ENCODE results near the gene TIAM1. TPM values are rescaled to one million over a fixed set of nuclear protein-coding genes. Genes with fewer than 3 reads are reported as not detected.

TIAM1 gene
- total and polyA plus RNA-seq, 2 donors from 2014 or later, result 4.6 to 30.0 TPM

GRCh38 chr21:31201548-31201947, 142.5 kb downstream of the TIAM1 start:
- intact Hi-C loops (cut with DNase I), result no loop called here

GRCh38 chr21:31201144-31201543, 142.9 kb downstream of the TIAM1 start:
- DNase-seq (no peak), FAIRE-seq (no peak)
- Histone ChIP-seq H3K9ac (ENCODE audit: low read length in 3 of 3) (no peak overlapping the region), H3K36me3 (ENCODE audit: control insufficient read depth in 2 of 3, insufficient read depth in 3 of 3, low read length in 3 of 3) (no peaks in the 10 kb centered on the region), H3K9me3 (ENCODE audit: control insufficient read depth in 2 of 3, insufficient read depth in 1 of 3, low read length in 3 of 3) (no peaks in the 10 kb centered on the region), H3K4me3 (ENCODE audit: low read length in 3 of 3) (no peak overlapping the region), H3K27ac (ENCODE audit: low read depth in 2 of 2, low read length in 2 of 2) (no peak overlapping the region), H3K27me3 (ENCODE audit: control insufficient read depth, insufficient read depth, low read length) (no peaks in the 10 kb centered on the region), H3K4me1 (ENCODE audit: control insufficient read depth in 2 of 3, insufficient read depth in 2 of 3, low read depth in 1 of 3, low read length in 3 of 3) (no peaks in the 10 kb centered on the region)
- TF ChIP-seq CTCF (IDR thresholded peaks at IDR 0.05; ENCODE audit: borderline replicate concordance, extremely low read depth, insufficient read depth), result no peak
- intact Hi-C loops (cut with DNase I), result no loop called here

More at GRCh38 chr21:31201548-31201947, 142.5 kb downstream of the TIAM1 start:
- Histone ChIP-seq H3K4me1 (ENCODE audit: control insufficient read depth in 2 of 3, insufficient read depth in 2 of 3, low read depth in 1 of 3, low read length in 3 of 3) (no peaks in the 10 kb centered on the region), H3K36me3 (ENCODE audit: control insufficient read depth in 2 of 3, insufficient read depth in 3 of 3, low read length in 3 of 3) (no peaks in the 10 kb centered on the region), H3K9me3 (ENCODE audit: control insufficient read depth in 2 of 3, insufficient read depth in 1 of 3, low read length in 3 of 3) (no peaks in the 10 kb centered on the region), H3K27ac (ENCODE audit: low read depth in 2 of 2, low read length in 2 of 2) (no peak overlapping the region), H3K27me3 (ENCODE audit: control insufficient read depth, insufficient read depth, low read length) (no peaks in the 10 kb centered on the region), H3K9ac (ENCODE audit: low read length in 3 of 3) (no peak overlapping the region), H3K4me3 (ENCODE audit: low read length in 3 of 3) (no peak overlapping the region)
- no peak for FAIRE-seq
- DNase-seq, result no peak
- no peak for TF ChIP-seq CTCF (IDR thresholded peaks at IDR 0.05; ENCODE audit: borderline replicate concordance, extremely low read depth, insufficient read depth)

DNA sequence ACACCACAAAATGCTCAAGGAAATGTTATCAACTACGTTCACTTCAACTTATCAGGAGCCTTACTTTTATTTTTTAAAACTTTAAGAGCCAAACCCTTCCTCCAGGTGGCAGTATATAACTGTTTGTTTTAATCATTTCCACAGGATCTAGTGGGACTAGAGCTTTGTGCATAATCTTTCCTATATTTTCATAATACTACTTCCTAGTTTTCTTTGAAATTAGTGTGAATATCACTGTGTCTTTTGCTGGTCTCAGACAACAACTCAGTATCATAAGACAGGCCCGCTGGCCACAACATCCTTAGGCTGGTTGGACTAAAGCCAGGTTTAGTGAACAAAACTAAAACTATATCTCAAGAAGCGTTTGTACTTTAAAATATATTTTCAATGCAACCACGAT, 145.5 kb downstream of the TIAM1 start:
- Histone ChIP-seq H3K4me3 (ENCODE audit: low read length in 3 of 3) (no peak overlapping the region), H3K9ac (ENCODE audit: low read length in 3 of 3) (no peak overlapping the region), H3K36me3 (ENCODE audit: control insufficient read depth in 2 of 3, insufficient read depth in 3 of 3, low read length in 3 of 3) (no peaks in the 10 kb centered on the region), H3K27me3 (ENCODE audit: control insufficient read depth, insufficient read depth, low read length) (no peaks in the 10 kb centered on the region), H3K4me1 (ENCODE audit: control insufficient read depth in 2 of 3, insufficient read depth in 2 of 3, low read depth in 1 of 3, low read length in 3 of 3) (no peaks in the 10 kb centered on the region), H3K27ac (ENCODE audit: low read depth in 2 of 2, low read length in 2 of 2) (no peak overlapping the region), H3K9me3 (ENCODE audit: control insufficient read depth in 2 of 3, insufficient read depth in 1 of 3, low read length in 3 of 3) (no peaks in the 10 kb centered on the region)
- FAIRE-seq, result peak; percentile 83
- intact Hi-C loops (cut with DNase I), result loop anchor here (10.0 kb wide), 1 partner anchor 386 kb away; no protein-coding TSS in a partner anchor
- TF ChIP-seq CTCF (IDR thresholded peaks at IDR 0.05; ENCODE audit: borderline replicate concordance, extremely low read depth, insufficient read depth), result peak; percentile 45
- peak in 2 of 5 donors; percentile 80 to 81 for DNase-seq

GRCh38 chr21:31196724-31197123, 147.3 kb downstream of the TIAM1 start:
- FAIRE-seq (no peak), DNase-seq (no peak)
- Histone ChIP-seq H3K4me1 (ENCODE audit: control insufficient read depth in 2 of 3, insufficient read depth in 2 of 3, low read depth in 1 of 3, low read length in 3 of 3) (no peaks in the 10 kb centered on the region), H3K36me3 (ENCODE audit: control insufficient read depth in 2 of 3, insufficient read depth in 3 of 3, low read length in 3 of 3) (no peaks in the 10 kb centered on the region), H3K4me3 (ENCODE audit: low read length in 3 of 3) (no peak overlapping the region), H3K9ac (ENCODE audit: low read length in 3 of 3) (no peak overlapping the region), H3K27me3 (ENCODE audit: control insufficient read depth, insufficient read depth, low read length) (no peaks in the 10 kb centered on the region), H3K27ac (ENCODE audit: low read depth in 2 of 2, low read length in 2 of 2) (no peak overlapping the region), H3K9me3 (ENCODE audit: control insufficient read depth in 2 of 3, insufficient read depth in 1 of 3, low read length in 3 of 3) (no peaks in the 10 kb centered on the region)
- intact Hi-C loops (cut with DNase I), result loop anchor here (10.0 kb wide), 1 partner anchor 388 kb away; no protein-coding TSS in a partner anchor
- no peak for TF ChIP-seq CTCF (IDR thresholded peaks at IDR 0.05; ENCODE audit: borderline replicate concordance, extremely low read depth, insufficient read depth)

Measured in kidney (tissue), 14 donors.